Thoracic aorta (tissue), 2 donors: ENCODE data around the gene KRT28. TPM values are rescaled to one million over a fixed set of nuclear protein-coding genes. Genes with fewer than 3 reads are reported as not detected.
A peak's percentile ranks its signal among the peaks of the same experiment; 100 is the strongest.

Source experiments
- ATAC-seq: fragments of 150-250 bp; one replicate; pipeline ENCODE4 v1.8.0; 2017; ENCODE audit warnings: low read depth; ENCODE audit not compliant: insufficient number of reproducible peaks, low FRiP score
- DNase-seq: peaks from one replicate; pipeline ENCODE4 v3.0.0-alpha.2; 2020; ENCODE audit warnings: low spot score
- H3K27ac ChIP-seq, 2 donors: fragments of 200-600 bp; sonication (generic); 1 replicate in 1 of 2; 2 replicates in 1 of 2; pipeline ENCODE4 v1.5.1; 2016; ENCODE audit warnings: mild to moderate bottlenecking in 2 of 2, moderate library complexity in 2 of 2
- H3K27me3 ChIP-seq: fragments of 200-600 bp; sonication (generic); replicated peaks from 2 replicates; pipeline ENCODE4 v1.6.0; 2016; ENCODE audit warnings: mild to moderate bottlenecking; ENCODE audit not compliant: insufficient read depth
- H3K36me3 ChIP-seq: fragments of 200-600 bp; sonication (generic); one replicate; pipeline ENCODE4 v1.5.1; 2016
- H3K4me1 ChIP-seq, 2 donors: fragments of 200-600 bp; sonication (generic); 1 replicate in 1 of 2; 2 replicates in 1 of 2; pipeline versions ENCODE4 v1.5.1 to v1.6.0; 2016; ENCODE audit warnings: low read depth in 2 of 2, mild to moderate bottlenecking in 1 of 2; ENCODE audit not compliant: control insufficient read depth in 1 of 2
- H3K4me3 ChIP-seq: fragments of 200-600 bp; sonication (generic); 2 replicates; pipeline ENCODE4 v1.5.1; 2016; ENCODE audit warnings: mild to moderate bottlenecking
- H3K9me3 ChIP-seq: fragments of 200-600 bp; sonication (generic); 2 replicates; pipeline ENCODE4 v1.5.1; 2016
- CTCF ChIP-seq: fragments of 200-600 bp; sonication (generic); IDR thresholded peaks from one replicate; pipeline ENCODE4 v1.5.1; 2019; ENCODE audit warnings: antibody characterized with exemption
- total RNA-seq, 2 donors: library from RNA; depleted of rRNA; stranded (reverse); fragments of >200 nt; gene quantifications; one replicate each; pipeline versions ENCODE4 v1.1.0 to v1.2.3, GENCODE V29; 2016

Gene KRT28
- total RNA-seq, 2 donors from 2014 or later: not detected

- Histone ChIP-seq H3K4me1 (no peaks in the 10 kb centered on the region), H3K27ac (no peak overlapping the region), H3K9me3 (no peaks in the 10 kb centered on the region), H3K36me3 (no peaks in the 10 kb centered on the region), H3K27me3 (no peaks in the 10 kb centered on the region), H3K4me3 (no peak overlapping the region)
- DNase-seq: no peak
- TF ChIP-seq CTCF: no peak
- no peak for ATAC-seq
Measured at GRCh38 chr17:40796846-40797245, 2.9 kb downstream of the KRT28 start.

GRCh38 chr17:40795019-40795667 is 4.6 kb downstream of the KRT28 start:
- Histone ChIP-seq H3K27ac (no peak overlapping the region), H3K9me3 (no peaks in the 10 kb centered on the region), H3K4me1 (no peaks in the 10 kb centered on the region), H3K27me3 (no peaks in the 10 kb centered on the region), H3K36me3 (no peaks in the 10 kb centered on the region), H3K4me3 (no peak overlapping the region)
- no peak for TF ChIP-seq CTCF
- no peak for ATAC-seq
- no peak for DNase-seq

GRCh38 chr17:40794466-40794865 is 5.3 kb downstream of the KRT28 start:
- Histone ChIP-seq H3K36me3 (no peaks in the 10 kb centered on the region), H3K4me3 (no peak overlapping the region), H3K27ac (no peak overlapping the region), H3K4me1 (no peaks in the 10 kb centered on the region), H3K9me3 (no peaks in the 10 kb centered on the region), H3K27me3 (no peaks in the 10 kb centered on the region)
- DNase-seq: no peak
- no peak for TF ChIP-seq CTCF
- ATAC-seq: no peak

GRCh38 chr17:40793832-40794231 is 5.9 kb downstream of the KRT28 start:
- TF ChIP-seq CTCF: no peak
- ATAC-seq (no peak), DNase-seq (no peak)
- Histone ChIP-seq H3K27me3 (no peaks in the 10 kb centered on the region), H3K4me3 (no peak overlapping the region), H3K27ac (no peak overlapping the region), H3K36me3 (no peaks in the 10 kb centered on the region), H3K4me1 (no peaks in the 10 kb centered on the region), H3K9me3 (no peaks in the 10 kb centered on the region)

GRCh38 chr17:40791787-40792436 is 7.8 kb downstream of the KRT28 start:
- H3K36me3 ChIP-seq: no peaks in the 10 kb centered on the region
- no peak overlapping the region for H3K27ac ChIP-seq
- no peaks in the 10 kb centered on the region for H3K27me3 ChIP-seq
- peak; percentile 35 for TF ChIP-seq CTCF
- no peak overlapping the region for H3K4me3 ChIP-seq
- DNase-seq: no peak
- ATAC-seq: no peak
- no peaks in the 10 kb centered on the region for H3K9me3 ChIP-seq
- no peaks in the 10 kb centered on the region for H3K4me1 ChIP-seq
